K562 (cell line): ENCODE data around the gene HOXB13. TPM values are rescaled to one million over a fixed set of nuclear protein-coding genes. Genes with fewer than 3 reads are reported as not detected.

Experiments
- DPF2 ChIP-seq: fragments of 450-650 bp; IDR thresholded peaks from 2 replicates; pipeline ENCODE4 v1.6.1; 2016
- EP300 ChIP-seq: IDR thresholded peaks from 2 replicates; pipeline ENCODE4 v1.6.1; 2012; ENCODE audit warnings: low read length, improper control_type of control experiment
- FOSL1 ChIP-seq: fragments of 200-800 bp; sonication (Bioruptor generic); conservative IDR thresholded peaks from 2 replicates; pipeline ENCODE4 v1.6.1; 2016; ENCODE audit warnings: missing genetic modification characterization, missing compliant biosample characterization
- HDAC2 ChIP-seq: fragments of 450-650 bp; IDR thresholded peaks from 2 replicates; pipeline ENCODE4 v1.6.1; 2016; ENCODE audit warnings: mild to moderate bottlenecking
- MCM5 ChIP-seq: fragments of 450-650 bp; IDR thresholded peaks from 2 replicates; pipeline ENCODE4 v1.6.1; 2016; ENCODE audit warnings: low read depth
- MLX ChIP-seq, 2 experiments: fragments of 450-650 bp in 1 of 2; sonication (generic) in 1 of 2; formaldehyde crosslinking; conservative IDR thresholded peaks; 2 replicates each; pipeline versions ENCODE4 v1.4.0 to v1.8.1; 2020 to 2022; ENCODE audit warnings: mild to moderate bottlenecking in 1 of 2, missing genetic modification reagents in 1 of 2
- NCOA2 ChIP-seq, 2 experiments: fragments of 450-650 bp; IDR thresholded peaks; 2 replicates each; pipeline ENCODE4 v1.6.1; 2018; ENCODE audit warnings: mild to moderate bottlenecking in 2 of 2, moderate library complexity in 1 of 2; ENCODE audit not compliant: partially characterized antibody in 2 of 2
- NEUROD1 ChIP-seq: fragments of 150-350 bp; IDR thresholded peaks from 2 replicates; pipeline ENCODE4 v1.6.1; 2014; ENCODE audit warnings: borderline replicate concordance, low read length, low read depth; ENCODE audit not compliant: partially characterized antibody
- NFIC ChIP-seq: fragments of 450-650 bp; IDR thresholded peaks from 2 replicates; pipeline ENCODE4 v1.6.1; 2017; ENCODE audit warnings: mild to moderate bottlenecking, inconsistent platforms
- PCBP2 ChIP-seq: fragments of 200-400 bp; formaldehyde crosslinking; IDR thresholded peaks from 2 replicates; pipeline ENCODE4 v1.6.1; 2018; ENCODE audit warnings: low read length, low read depth, mild to moderate bottlenecking, moderate library complexity; ENCODE audit not compliant: poor library complexity, severe bottlenecking
- PHF21A ChIP-seq: fragments of 450-650 bp; IDR thresholded peaks from 2 replicates; pipeline ENCODE4 v1.6.1; 2017; ENCODE audit warnings: low read depth, borderline replicate concordance
- POLR2A ChIP-seq: fragments of 450-650 bp; conservative IDR thresholded peaks from 2 replicates; pipeline ENCODE4 v1.6.1; 2016
- SMARCA5 ChIP-seq: fragments of 450-650 bp; IDR thresholded peaks from 2 replicates; pipeline ENCODE4 v1.6.1; 2016
- SRSF1 ChIP-seq: fragments of 200-400 bp; formaldehyde crosslinking; IDR thresholded peaks from 2 replicates; pipeline ENCODE4 v1.6.1; 2017; ENCODE audit warnings: mild to moderate bottlenecking, low read depth, low read length, moderate library complexity
- TRIM24 ChIP-seq, 2 experiments: fragments of 450-650 bp; IDR thresholded peaks; 2 replicates each; pipeline ENCODE4 v1.6.1; 2016
- TRIM28 ChIP-seq: fragments of 450-650 bp; IDR thresholded peaks from 2 replicates; pipeline ENCODE4 v1.6.1; 2017
- ZBED1 ChIP-seq: IDR thresholded peaks from 2 replicates; pipeline ENCODE4 v1.6.1; 2014
- ZC3H11A ChIP-seq: IDR thresholded peaks from 2 replicates; pipeline ENCODE4 v1.6.1; 2012; ENCODE audit warnings: low read depth, low read length, improper control_type of control experiment
- ZNF212 ChIP-seq: fragments of 450-650 bp; formaldehyde crosslinking; IDR thresholded peaks from 2 replicates; pipeline ENCODE4 v1.4.0; 2020; ENCODE audit warnings: mild to moderate bottlenecking
- ZNF324 ChIP-seq: fragments of 250-450 bp; sonication (Bioruptor Pico); IDR thresholded peaks from 2 replicates; pipeline ENCODE4 v1.4.0; 2020; ENCODE audit warnings: mild to moderate bottlenecking
- ZNF699 ChIP-seq: fragments of 250-450 bp; sonication (Bioruptor Pico); IDR thresholded peaks from 2 replicates; pipeline ENCODE4 v1.8.0; 2021; ENCODE audit warnings: mild to moderate bottlenecking, moderate library complexity; ENCODE audit not compliant: insufficient replicate concordance
- ZNF717 ChIP-seq: fragments of 250-450 bp; sonication (Bioruptor Pico); IDR thresholded peaks from 2 replicates; pipeline ENCODE4 v1.5.0; 2021
- polyA plus RNA-seq, 8 experiments: library from polyadenylated mRNA; depleted of rRNA in 4 of 8; stranded (reverse) in 5 of 8; unstranded in 3 of 8; fragments of >200 nt; fragmentation: Nextera tagmentation in 2 of 8; fragmentation: Illumina TruSeq in 1 of 8; extraction: Ambion mirVana in 2 of 8; extraction: Trizol in 1 of 8; gene quantifications; 2 replicates each; pipeline versions ENCODE4 v1.2.1 to v1.2.3, GENCODE V29; 2011 to 2014; ENCODE audit warnings: inconsistent platforms in 1 of 8, missing spikeins in 1 of 8
- total RNA-seq, 7 experiments: library from RNA; depleted of rRNA in 6 of 7; stranded (reverse); fragments of >200 nt in 6 of 7; fragmentation: Illumina TruSeq in 2 of 7; extraction: Trizol in 2 of 7; gene quantifications; 2 replicates each; pipeline versions ENCODE4 v1.2.1 to v1.2.3, GENCODE V29; 2011 to 2021; ENCODE audit warnings: low replicate concordance in 1 of 7
- TF ChIP-seq, protein P1 (sequence below): fragments of 450-650 bp; IDR thresholded peaks from 2 replicates; pipeline ENCODE4 v1.6.1; 2017; ENCODE audit warnings: antibody characterized with exemption, mild to moderate bottlenecking
- TF ChIP-seq, protein P2 (sequence below): fragments of 150-350 bp; IDR thresholded peaks from 2 replicates; pipeline ENCODE4 v1.6.1; 2014; ENCODE audit warnings: low read depth, mild to moderate bottlenecking, low read length, borderline replicate concordance

HOXB13 gene
- total and polyA plus RNA-seq, 9 of the 15 experiments (the other 6 are each of a cell fraction or from before 2014, with no cell fraction given), result not detected

DNA sequence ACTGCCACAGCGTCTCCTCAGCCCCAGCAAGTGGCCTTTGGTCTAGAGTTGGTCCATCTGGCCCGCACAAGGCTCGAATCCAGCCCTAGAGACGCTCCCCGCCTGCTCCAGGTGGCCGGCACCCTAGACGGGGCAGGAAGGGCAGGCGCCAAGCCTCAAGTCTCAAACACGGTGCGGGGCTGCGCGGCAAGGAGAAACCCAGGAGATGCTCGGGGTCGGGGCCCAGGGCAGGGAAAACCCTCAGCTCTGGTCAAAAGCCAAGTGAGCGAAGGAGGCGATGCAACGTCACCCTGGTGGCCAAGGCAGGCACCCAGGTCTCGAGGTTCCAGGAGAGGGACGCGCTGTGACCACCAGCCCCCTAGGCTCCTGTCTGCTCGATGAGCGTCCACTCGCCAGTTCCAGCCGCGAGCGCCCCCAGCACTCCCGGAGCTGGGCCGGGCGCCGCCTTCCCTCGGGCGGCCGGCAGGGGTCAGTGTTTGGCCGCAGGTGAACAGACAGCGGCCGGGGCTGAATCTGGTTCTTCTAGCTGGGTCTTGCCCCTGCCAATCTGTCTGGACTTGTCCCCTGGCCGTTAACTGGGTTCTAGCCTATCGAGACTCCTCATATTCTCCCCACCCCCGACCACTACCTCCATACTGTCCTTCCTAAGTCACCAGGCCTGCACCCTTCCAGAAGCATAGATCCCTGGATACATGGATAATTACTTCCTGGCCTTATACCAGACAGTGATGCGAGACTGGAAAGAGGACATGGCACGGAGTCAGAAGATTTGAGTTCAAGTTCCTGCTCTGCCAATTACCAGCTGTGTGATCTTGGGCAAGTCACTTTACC is 50.2 kb downstream of the HOXB13 start (continued):
- TF ChIP-seq ZBED1 (no peak), POLR2A (no peak), HDAC2 (no peak), MLX (CRISPR knock-in tag; conservative IDR thresholded peaks at IDR 0.05) (no peak), EP300 (no peak), SRSF1 (no peak), PHF21A (0 out of 2 replicates have a peak, but pooled peaks have one; percentile 24), ZC3H11A (no peak), TRIM28 (no peak), MCM5 (no peak), TRIM24 (IDR thresholded peaks at IDR 0.05) (no peak), ZNF212 (CRISPR knock-in tag) (no peak), FOSL1 (tag) (no peak), NCOA2 (IDR thresholded peaks at IDR 0.05; ENCODE audit: partially characterized antibody in 2 of 2) (no peak), PCBP2 (no peak), NEUROD1 (no peak), SMARCA5 (no peak), ZNF324 (CRISPR knock-in tag) (no peak), DPF2 (no peak), NFIC (0 out of 2 replicates have a peak, but pooled peaks have one; percentile 7), ZNF699 (CRISPR knock-in tag) (no peak), ZNF717 (no peak)
- TF ChIP-seq, protein P1, sequence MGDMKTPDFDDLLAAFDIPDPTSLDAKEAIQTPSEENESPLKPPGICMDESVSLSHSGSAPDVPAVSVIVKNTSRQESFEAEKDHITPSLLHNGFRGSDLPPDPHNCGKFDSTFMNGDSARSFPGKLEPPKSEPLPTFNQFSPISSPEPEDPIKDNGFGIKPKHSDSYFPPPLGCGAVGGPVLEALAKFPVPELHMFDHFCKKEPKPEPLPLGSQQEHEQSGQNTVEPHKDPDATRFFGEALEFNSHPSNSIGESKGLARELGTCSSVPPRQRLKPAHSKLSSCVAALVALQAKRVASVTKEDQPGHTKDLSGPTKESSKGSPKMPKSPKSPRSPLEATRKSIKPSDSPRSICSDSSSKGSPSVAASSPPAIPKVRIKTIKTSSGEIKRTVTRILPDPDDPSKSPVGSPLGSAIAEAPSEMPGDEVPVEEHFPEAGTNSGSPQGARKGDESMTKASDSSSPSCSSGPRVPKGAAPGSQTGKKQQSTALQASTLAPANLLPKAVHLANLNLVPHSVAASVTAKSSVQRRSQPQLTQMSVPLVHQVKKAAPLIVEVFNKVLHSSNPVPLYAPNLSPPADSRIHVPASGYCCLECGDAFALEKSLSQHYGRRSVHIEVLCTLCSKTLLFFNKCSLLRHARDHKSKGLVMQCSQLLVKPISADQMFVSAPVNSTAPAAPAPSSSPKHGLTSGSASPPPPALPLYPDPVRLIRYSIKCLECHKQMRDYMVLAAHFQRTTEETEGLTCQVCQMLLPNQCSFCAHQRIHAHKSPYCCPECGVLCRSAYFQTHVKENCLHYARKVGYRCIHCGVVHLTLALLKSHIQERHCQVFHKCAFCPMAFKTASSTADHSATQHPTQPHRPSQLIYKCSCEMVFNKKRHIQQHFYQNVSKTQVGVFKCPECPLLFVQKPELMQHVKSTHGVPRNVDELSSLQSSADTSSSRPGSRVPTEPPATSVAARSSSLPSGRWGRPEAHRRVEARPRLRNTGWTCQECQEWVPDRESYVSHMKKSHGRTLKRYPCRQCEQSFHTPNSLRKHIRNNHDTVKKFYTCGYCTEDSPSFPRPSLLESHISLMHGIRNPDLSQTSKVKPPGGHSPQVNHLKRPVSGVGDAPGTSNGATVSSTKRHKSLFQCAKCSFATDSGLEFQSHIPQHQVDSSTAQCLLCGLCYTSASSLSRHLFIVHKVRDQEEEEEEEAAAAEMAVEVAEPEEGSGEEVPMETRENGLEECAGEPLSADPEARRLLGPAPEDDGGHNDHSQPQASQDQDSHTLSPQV, result no peak
- TF ChIP-seq, protein P2, sequence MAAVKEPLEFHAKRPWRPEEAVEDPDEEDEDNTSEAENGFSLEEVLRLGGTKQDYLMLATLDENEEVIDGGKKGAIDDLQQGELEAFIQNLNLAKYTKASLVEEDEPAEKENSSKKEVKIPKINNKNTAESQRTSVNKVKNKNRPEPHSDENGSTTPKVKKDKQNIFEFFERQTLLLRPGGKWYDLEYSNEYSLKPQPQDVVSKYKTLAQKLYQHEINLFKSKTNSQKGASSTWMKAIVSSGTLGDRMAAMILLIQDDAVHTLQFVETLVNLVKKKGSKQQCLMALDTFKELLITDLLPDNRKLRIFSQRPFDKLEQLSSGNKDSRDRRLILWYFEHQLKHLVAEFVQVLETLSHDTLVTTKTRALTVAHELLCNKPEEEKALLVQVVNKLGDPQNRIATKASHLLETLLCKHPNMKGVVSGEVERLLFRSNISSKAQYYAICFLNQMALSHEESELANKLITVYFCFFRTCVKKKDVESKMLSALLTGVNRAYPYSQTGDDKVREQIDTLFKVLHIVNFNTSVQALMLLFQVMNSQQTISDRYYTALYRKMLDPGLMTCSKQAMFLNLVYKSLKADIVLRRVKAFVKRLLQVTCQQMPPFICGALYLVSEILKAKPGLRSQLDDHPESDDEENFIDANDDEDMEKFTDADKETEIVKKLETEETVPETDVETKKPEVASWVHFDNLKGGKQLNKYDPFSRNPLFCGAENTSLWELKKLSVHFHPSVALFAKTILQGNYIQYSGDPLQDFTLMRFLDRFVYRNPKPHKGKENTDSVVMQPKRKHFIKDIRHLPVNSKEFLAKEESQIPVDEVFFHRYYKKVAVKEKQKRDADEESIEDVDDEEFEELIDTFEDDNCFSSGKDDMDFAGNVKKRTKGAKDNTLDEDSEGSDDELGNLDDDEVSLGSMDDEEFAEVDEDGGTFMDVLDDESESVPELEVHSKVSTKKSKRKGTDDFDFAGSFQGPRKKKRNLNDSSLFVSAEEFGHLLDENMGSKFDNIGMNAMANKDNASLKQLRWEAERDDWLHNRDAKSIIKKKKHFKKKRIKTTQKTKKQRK, result no peak
